HG02759 (cell line): Measurements from ENCODE around the gene GOT1.

Experiments
- ATAC-seq: cut with Tn5 transposase; IDR thresholded peaks from one replicate; pipeline ENCODE4 v1.9.1; 2021; ENCODE audit warnings: mild to moderate bottlenecking, moderate library complexity; ENCODE audit not compliant: unreplicated experiment

Gene GOT1

DNA sequence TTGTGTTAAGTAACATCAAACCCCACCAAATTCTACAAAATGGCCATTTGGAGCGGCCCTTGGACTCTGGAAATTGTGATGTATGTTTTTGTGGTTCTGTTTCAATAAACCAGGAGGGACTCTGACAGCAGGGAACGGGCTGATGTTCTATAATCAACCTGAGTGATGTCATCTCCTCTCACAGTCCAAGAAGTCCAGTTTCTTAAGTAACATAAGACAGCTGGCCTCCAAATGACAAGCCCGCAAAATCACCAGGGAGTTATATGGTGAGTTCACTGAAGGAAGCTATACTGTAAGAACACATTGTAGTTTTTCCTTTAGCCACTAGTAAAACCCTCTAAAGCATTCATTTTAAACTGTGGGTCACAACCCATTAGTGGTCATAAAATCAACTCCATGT is 34.0 kb downstream of the GOT1 start:
- ATAC-seq: no peak

DNA sequence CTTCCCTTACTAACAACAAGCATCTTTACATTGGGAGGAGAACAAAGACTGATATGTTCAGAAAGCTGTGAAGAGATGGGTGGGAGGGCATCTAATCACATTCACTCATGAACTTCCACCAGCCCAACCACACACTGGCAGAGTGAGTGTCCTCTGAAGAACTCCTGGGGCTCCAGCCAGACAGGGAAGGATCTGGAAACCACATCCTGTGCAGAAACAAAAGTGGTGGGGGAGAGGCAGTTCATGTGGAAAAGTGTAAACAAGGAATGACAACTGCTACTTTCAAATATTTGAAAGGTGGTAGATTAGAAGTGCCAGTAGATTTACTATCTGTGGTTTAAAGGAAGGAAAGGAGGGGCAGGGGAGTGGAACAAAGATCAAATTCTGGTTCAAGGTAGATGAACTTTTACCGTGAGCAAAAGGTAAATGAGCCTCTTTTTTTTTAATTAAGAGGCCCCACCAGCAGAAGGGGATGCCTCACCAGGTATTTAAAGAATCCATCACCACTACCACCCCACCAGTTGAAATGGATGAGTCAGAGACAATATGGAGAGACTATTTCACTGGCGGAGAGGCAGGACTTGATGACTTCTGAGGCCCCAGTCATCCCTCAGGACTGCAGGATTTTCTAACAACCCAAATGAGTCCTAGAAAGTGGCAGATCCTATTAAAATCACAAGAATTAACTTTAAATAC is 34.5 kb downstream of the GOT1 start:
- no peak for ATAC-seq

DNA sequence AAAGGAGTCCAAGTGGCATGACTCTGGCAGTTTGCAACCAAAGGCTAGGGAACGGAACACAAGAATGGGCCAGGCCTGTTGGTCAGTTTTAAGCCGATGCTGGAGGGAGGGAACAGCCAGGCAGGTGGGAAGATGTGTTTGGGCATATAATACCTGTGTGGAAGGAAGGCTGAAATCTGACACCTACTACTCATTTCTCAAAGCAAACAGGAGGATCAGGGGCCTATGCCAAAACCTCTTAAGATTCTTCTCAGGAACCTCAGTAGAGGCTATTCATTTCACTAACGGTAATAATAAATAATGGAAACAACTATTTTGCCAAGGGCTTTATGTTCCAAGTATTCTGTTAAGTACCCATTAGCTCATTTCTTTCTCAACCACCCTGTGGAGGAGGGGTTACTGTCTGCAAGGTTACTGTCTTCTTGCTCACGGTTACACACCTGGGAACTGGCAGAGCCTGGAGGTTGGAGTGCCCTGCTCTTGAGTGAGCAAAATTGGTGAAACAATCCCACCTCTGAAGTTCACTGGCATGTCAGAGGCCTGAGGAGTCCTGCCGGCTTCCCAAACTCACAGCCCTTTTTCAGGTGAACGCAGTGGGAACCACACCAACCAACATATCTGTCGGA is 35.5 kb downstream of the GOT1 start:
- no peak for ATAC-seq

DNA sequence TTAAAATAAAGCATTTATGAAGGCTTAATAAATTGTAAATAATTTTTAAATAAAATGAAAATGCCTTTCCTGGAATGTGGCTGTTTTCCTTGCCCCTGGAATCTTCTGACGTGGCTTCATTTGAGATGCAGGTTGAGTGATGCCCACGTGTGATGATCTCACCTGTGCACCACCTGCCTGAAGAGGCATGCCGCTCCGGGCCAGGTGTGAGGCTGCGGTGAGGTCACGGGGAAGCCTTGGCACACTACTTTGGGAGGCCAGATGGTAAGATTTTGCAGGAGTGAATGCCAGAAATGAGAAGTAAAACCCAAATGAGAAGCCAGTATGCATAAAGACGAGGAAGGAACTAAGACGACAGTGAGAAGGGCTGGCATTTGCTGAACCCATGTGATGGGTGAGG is 36.2 kb downstream of the GOT1 start:
- no peak for ATAC-seq

DNA sequence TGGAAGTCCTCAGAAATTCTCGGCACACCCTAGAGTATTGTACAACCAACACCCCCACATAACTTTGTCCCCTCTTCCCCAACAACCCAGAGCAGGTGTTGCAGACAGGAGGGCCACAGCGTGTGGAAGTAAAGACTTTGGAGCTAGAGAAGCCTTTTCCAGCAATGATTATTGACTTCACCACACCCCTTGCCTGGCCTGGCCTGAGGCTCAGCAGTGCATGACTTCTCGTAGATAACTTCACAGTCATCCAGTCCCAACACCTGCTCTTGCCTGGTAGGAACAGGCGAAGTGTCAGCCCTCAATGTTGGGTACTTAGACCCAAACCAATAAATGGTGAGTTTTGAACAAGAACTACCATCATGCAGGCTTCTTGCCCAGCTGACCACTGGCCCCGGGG is 36.7 kb downstream of the GOT1 start:
- ATAC-seq: no peak

DNA sequence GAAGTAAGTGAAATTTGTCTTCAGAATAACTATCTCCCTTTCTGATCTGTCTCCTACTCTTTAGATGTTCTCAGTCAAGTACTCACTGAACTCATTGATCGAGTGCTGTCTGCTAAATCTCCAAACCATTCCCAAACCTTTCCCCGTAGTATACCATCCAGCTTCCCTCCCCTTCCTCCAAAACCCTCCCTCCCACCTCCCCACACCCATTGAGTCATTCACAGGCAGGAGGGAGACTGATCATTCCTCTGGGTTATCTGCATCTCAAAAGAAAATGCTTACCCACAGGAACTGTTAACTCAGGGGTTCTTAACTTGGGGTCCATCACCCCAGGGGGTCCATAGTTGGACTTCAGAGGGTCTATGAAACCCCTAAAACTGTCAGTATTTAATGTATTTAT is 37.4 kb downstream of the GOT1 start:
- no peak for ATAC-seq

DNA sequence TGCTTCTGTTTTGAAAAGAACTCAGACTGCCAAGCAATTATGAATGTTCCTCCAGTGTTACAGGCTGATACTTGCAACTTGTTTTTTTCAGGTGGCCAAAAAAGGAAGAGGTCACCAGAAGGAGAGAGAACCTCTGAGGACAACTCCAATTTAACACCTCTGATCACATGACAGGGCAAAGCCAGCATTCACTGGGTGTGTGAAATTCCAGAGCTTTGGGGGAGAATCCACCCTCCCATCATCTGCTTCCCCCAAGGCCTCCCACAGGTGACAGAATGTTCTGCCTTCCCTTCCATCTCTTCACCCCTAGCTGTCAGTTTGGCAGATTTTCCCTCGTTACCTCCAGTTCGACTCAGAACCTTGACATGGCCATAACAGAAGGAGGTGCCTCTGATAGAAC is 39.1 kb downstream of the GOT1 start:
- no peak for ATAC-seq

DNA sequence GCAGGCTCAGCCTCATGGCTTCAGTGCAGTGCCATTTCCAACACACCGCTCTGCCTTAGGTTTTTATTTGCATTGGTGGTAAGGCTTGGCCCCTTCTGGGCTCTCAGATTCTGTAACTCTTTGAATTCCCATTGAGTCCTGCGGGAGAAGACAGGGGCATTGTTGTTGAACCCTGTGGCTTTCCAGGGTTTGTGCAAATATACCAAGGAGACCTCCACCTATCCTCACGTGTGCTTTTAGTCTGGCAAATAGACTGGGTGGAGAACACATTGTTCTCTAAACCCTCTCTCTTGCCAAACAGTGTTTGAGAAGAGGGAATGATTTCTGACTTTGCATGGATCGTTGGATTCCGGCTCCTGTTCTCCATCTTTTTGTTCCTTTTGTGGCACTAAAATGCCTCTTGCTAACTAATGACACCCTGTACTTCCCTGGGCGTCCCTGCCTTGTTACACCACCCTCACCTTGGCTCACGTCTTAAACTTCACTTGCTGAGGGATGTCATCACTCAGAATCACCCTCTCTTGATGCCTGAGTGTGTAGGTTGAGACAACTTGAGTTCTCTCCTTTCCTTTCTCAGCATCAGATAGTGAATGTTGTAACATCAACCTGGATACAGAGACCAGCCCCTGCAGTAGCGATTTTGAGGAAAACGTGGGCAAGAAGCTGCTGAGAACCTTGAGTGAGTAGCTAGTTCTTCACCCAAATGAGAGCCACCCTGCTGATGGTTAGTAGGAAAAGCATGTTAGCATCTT is 40.5 kb downstream of the GOT1 start:
- no peak for ATAC-seq

DNA sequence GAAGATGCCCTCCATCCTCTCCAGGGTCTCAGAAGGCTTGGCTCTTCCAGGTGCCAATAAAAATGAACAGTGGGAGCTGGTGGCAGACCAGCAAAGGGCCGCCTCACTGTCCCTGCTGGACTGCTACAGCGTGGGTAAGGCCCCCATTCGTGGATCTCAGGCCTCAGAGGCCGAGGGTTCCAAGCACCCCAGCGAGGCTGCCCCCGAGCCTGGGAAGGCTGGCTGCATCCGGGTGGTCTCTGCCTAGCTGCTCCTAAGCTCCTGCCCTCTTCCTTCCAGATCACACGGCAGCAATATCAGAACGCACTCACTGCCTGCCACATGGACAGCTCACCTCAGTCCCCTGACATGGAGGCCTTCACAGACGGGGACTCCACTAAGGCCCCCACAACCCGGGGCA is 42.9 kb downstream of the GOT1 start:
- no peak for ATAC-seq

DNA sequence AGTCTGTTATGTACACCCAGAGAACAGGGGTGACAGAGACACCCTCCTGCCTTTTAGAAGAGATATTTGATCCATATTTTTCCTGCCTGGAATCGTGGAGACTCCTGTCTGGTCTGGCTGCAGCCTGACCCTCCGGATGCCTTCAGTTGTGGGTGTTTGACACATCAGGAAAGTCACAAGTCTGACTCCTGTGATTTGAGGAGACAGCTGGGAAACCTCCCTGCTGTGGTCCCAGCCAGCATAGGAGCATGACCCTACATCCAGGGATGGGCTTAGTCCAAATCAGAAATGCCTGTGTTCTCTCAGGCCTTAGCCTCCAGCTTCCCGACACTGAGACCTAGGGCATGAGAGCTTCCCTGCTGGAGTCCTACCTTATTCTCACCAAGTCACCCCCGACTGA is 43.4 kb downstream of the GOT1 start:
- no peak for ATAC-seq

DNA sequence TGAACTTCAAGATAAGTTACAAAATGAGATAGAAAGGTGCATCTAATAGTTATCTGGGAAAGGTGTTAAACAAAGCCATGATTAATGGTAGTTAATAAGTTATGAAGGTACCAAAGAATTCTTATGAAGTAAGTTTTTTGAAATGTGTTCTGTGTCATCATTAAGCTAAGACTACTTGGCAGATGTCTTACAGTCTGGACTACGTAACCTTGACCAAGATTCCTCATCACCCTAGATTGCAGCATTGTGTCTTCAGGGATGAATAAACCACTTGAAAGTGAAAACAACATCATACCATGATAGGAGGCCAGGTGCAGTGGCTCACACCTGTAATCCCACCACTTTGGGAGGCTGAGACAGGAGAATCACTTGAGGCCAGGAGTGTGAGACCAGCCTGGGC is 48.2 kb downstream of the GOT1 start:
- no peak for ATAC-seq

DNA sequence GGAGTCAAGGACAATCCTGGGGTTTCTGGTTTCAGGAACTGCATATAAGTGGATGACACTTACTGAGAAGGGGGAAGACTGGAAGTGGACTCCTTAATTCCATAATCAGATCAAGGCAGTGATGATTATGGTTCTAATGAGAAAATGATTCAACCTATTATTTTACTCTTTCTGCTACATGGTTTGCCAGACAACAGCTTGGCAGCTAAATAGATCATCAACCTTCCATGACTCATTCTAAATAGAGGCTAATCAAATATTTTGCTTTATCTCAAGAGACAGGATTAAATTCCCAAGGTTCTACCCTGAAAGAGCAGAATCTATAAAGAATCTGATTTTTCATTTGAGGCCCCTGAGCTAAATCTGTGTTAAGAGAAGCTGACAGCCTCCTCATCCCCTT is 55.0 kb downstream of the GOT1 start:
- ATAC-seq: no peak

DNA sequence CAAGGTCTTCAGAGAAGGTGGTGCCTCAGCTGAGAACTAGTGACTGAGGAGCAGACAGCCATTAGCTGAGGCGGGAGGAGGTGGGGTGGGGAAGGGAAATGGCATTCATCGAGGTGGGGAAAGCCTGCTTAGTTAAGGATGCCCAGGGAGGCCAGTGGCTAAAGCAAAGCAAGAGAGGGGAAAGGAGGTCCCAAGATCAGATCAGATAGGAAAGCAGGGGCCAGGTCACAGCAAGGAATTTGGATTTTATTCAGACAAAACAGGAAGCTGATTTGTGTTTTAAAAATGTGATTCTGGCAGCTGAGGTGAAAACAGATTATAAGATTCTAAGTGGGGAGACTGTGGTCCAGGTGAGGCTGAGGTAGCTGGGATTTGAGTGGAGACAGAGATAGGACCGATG is 55.5 kb downstream of the GOT1 start:
- ATAC-seq: no peak

DNA sequence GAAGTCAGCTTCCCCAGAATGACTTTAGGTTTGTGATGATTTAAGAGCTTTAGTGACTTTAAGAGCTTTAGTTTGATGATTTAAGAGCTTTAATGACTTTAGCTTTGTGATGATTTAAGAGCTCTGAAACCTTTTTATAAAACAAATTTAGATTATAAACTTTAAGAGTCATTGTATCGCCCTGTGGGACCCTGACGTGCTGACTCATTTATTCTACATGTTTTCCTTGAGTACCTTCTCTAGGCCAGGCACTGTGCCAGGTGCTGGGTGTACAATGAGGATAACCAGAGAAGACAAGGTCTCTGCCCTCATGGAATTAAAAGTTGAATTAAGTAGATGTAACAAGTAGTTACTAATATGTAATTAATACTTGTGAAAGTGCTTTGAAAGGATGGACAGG is 55.9 kb downstream of the GOT1 start:
- no peak for ATAC-seq

DNA sequence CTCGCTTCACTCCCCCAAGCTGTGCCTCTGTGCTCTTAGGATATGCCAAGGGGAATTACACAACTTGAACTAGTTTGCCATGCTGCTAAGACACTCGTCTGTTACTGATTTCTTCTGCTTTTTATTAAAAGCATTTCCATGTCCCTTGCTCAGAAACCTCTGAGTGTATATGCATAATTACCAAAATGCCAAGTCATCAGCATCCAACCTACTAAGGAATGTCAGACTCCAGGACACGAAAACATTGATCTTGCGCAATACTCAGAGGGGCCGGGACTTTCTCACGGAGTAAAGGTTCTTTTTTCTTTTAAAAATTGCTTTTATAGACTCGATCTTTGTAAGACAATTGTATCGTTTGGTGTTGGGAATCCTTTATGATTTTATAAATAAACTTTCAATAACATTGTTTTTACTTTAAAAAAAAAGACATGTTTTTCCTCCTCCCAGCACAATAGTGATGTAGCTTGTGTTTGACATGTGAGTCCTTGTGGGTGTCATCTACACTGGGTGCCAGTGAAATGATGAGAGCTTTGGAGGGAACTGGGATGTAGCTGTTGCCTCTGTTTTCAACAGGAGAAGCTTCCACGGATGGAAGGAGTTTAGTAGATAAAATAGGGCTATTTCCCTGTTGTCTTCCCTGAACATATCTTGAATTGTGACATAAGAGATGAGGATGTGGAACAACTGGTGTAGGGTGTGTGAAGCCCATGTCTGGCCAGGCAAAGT is 57.7 kb downstream of the GOT1 start:
- no peak for ATAC-seq

DNA sequence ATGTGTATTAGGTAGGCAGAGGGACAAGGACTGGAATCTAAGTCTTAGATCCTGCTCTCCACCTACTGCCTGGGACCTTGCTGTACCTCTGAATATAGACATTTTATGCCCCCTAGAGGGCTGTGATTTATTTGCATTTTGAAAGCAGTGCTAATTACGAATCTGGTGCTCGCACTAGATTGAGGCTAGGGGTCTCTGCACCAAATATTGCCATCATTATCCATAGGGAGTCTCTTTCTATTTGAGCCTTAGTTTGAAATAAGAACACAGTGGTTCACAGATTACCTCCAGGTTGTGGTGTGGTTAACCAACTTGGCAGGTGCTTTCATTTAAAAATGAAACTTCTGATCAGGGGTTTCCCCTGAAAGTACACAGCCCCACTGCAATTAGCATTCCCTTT is 59.4 kb downstream of the GOT1 start:
- peak; percentile 88 for ATAC-seq

DNA sequence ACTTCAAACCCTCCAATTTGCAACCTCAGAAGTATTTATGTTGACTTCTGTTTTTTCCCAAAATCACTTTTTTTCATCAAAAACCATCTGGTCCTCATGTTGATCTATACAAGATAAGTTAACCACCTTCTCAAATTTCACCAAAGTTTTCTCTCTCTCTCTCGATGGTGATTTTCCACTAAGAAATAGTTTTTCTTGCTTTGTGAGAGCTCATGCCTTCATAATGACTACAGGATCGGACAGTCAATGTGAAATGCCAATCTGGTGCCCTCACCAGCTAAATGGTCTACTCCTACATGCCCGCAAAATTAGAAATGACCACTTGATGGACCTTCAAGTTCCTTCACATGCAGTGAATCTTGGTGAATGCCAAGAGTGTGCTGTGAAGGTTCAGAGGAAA is 60.9 kb downstream of the GOT1 start:
- no peak for ATAC-seq

DNA sequence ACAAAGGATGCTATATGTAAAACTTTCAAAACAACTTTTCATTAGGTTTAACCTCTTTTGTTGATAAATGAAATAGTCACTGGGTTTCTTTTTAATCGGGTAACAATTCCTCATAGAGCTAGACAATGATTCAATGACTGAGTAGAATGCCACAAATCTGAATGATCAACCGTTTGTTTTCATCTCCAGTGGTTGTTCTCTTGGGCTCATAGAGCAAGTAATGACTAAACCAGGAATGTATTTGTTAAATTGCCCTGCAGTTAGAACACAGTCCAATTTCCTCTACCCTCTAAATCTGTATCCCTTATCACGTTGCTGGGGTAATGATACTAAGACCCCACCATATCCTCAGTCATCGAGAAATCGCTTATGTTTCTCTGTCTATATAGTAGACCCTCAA is 61.3 kb downstream of the GOT1 start:
- no peak for ATAC-seq

DNA sequence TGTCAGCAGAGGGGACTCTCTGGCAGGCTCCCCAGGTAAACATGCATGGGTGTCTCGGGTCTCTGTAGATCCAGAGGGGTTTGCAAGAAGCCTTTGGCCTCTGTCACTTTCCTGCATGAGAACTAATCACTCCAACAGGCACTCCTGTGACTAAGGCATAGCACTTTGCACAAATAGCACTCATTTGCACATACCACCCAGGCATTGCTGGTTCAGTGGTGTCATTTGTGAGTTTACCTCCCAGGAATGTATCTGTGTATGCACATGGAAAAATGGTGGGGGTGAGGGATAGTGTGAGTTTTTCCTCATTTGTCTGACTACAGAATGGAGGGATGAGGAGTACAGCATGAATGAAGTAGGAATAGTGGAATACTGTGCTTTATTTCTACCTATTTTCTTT is 61.8 kb downstream of the GOT1 start:
- ATAC-seq: no peak

DNA sequence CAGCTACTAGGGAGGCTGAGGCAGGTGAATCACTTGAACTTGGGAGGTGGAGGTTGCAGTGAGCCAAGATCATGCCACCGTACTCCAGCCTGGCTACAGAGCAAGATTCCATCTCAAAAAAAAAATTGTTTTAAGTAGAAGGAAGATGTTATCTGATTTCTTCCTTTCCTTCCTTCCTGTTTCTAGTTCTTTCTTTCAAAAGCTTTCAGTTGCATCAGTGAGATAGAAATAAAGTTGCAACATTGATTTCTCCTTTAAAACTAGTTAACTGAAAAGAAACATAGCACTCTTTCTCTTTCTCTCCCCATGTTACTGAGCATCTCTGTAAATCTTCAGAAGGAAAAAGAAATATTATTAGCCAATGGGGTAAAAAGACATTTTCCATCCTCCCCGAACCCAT is 63.8 kb downstream of the GOT1 start:
- no peak for ATAC-seq

DNA sequence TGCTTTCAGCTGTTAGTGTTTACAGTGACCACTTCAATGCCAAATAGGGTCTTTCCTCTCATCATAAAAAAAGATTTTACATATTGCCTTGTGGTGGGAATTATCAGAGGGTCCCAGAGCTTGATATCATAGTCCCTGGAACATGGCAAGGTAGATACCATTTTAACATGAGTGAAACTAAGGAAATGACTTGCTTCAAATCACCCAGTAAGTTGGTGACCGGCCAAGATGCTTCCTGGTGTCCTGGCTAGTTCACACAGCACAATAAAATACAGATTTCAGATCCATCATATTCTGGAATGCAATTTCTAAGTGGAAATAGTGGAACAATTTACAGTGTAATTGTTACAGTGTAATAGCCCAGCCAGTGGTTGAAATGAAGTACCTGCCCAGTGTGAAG is 64.7 kb downstream of the GOT1 start:
- no peak for ATAC-seq

DNA sequence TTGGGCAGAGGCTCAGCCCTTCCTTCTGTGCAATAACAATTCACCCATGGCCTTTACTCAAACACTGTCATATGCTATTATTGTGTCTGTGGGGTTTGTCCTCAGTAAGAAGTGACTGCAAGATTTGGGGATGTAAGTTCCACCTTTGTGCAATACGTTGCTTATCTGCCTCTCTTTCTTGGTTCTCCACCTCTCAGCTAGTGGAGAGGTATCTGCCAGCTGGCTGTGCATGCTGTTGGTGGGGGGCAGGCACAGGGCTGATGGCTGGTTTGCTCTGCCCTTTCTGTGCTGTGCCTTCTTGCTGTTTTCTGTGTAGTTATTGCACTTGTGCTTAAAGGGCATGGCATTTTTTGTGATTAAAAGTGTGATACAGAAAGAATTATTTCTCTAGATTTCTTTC is 65.1 kb downstream of the GOT1 start:
- no peak for ATAC-seq
